D341Med (cell line): Measurements from ENCODE around the gene OSGEPL1.
A peak's percentile ranks its signal among the peaks of the same experiment; 100 is the strongest.
"Not testable (repeated sequence)": the region's sequence is repeated elsewhere in the genome, so short reads cannot be mapped to it uniquely, and the experiment has no call there.

Experiments used
- DNase-seq: peaks from one replicate; pipeline ENCODE4 v3.0.0; 2012; ENCODE audit warnings: low spot score

The OSGEPL1 gene, protein sequence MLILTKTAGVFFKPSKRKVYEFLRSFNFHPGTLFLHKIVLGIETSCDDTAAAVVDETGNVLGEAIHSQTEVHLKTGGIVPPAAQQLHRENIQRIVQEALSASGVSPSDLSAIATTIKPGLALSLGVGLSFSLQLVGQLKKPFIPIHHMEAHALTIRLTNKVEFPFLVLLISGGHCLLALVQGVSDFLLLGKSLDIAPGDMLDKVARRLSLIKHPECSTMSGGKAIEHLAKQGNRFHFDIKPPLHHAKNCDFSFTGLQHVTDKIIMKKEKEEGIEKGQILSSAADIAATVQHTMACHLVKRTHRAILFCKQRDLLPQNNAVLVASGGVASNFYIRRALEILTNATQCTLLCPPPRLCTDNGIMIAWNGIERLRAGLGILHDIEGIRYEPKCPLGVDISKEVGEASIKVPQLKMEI

DNA sequence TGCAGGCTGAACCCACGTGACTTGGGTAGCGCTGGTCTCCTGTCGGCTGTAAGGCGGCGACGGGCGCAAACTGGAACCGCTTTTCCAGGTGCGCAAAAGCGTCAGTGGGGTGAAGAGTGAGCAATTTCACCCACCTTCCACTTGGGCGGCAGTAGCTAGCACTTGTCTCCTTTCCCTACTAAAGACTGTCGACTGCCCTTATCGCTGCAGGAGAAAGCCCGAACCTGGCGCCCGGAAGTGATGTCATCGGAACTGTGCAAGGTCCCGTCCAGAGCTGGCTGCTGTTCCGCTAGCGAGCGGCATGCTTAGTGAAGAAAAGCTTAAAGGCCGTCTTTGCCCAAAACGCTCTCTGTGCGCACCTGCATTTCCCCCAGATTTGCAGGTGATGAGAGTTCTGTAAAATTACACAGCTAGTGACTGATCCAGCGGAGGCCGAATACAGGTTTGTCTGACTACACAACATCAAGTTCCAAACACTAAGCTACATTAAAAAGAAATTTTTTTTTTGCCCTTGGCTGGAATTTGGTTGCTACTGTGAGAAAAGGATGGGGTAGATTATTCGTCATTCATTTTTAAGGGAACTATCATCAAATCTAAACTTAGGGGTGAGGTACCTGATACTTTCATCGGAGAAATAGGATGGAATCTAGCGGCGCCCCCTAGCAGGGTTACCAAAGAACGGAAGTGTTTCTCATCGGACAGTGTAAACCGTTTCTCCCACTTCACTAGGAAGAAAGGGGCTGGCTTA is at the start of gene OSGEPL1:
Gene OSGEPL1 (minus strand): TSS at position 242 of the 748 bp plus-strand sequence. CDS start 1,152 bp downstream, outside the sequence.
- peak; percentile 80 for DNase-seq

- DNase-seq: no peak
These were observed 40.8 kb upstream of the OSGEPL1 start for GRCh38 chr2:189803431-189803830.

- DNase-seq: no peak
These were observed 39.9 kb upstream of the OSGEPL1 start for GRCh38 chr2:189802396-189802912.

DNA sequence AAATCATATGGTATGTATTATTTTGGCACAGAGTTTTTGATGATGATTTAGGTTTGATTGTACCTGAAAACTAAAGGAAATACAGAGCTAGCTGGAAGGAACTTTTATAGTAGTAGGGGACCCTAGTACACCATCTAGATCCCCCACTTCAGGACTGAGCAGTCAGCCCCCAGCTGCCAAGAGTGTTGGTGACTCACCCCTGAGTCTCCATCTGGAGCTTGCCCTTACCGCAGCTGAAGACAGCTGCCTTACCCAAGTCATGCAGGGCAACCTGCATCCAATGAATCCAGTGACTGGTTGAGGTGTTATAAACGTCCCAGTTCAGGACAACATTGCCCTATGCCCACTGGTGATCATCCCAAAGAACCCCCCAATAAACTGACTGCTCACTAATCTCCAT is 36.9 kb upstream of the OSGEPL1 start:
- DNase-seq: no peak

DNA sequence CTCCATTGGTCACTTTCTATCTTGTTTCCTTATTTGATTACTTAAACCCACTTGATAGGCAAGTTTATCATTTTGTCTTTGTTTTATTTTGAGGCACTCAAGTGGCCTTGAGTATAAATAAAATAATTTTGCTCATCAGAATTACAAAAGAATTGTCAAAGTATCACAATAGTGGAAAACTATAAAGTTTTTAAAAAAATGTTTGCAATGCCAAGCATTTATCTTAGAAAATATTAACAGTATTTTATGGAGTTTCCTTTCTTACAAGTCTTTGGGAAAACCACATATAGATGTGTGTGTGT is 36.4 kb upstream of the OSGEPL1 start:
- DNase-seq: no peak

DNA sequence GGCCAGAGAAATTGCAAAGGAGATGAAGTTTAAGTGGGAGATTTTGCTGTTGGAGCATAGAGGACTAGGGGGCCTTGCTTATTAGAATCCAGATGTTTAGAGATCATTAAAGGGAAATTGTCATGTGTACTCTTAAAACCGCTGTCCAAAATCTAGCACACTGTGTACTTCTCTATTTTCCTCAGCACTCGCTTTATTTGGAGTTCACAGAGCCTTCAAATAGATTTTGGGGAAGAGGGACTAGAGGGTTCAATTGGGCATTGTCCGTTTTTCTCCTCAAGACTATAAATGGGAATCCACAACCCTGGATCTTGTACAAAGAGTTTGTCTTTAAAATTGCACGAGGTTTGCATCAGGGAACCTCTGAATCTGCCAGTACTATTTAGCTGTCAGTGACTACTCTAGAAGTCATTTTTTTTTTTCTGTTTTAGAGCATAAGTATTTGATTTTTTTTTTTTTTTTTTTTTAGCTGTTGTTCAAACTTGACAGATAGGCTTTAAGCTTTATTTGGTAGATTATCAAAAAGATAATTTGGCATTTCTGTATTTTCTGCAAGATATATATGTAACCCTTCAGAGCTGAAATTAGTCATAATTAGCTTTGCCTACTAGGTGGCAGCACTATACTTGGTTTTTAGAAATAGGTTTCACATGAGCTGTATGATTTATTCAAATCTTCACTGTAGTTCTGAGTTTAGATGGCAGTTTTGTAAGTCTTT is 35.9 kb upstream of the OSGEPL1 start:
- peak; percentile 26 for DNase-seq

GRCh38 chr2:189797902-189798301 is 35.3 kb upstream of the OSGEPL1 start:
- DNase-seq: no peak

- DNase-seq: no peak
These were observed 31.7 kb upstream of the OSGEPL1 start for GRCh38 chr2:189794310-189794709.

DNA sequence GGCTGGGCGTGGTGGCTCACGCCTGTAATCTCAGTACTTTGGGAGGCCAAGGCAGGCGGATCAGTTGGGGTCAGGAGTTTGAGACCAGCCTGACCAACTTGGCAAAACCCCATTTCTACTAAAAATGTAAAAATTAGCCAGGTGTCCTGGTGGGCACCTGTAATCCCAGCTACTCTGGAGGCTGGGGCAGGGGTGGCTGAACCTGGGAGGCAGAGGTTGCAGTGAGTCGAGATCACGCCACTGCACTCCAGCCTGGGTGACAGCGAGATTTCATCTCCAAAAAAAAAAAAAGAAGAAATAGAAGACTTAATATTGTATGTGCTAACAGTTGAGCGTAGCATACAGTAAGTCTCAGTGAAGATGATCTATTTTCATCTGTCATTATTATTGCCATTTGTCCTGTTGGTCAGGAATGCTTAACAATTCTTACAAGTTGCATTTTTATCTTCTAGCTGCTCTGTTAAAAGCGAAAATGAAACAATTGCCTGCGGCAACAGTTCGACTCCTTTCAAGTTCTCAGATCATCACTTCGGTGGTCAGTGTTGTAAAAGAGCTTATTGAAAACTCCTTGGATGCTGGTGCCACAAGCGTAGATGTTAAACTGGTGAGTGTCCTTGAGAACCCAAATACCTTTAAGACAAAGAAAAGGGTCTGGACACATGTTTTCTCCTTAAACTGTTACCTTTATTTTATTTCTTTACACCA is 28.9 kb upstream of the OSGEPL1 start:
- DNase-seq: no peak

- DNase-seq: peak; percentile 98
These were observed 21.6 kb upstream of the OSGEPL1 start, which contains the start of the genes ORMDL1 and PMS1 for GRCh38 chr2:189783927-189784867. Gene ORMDL1 (minus strand): TSS chr2:189784339. CDS start chr2:189782595, 1,744 bp downstream. Gene PMS1 (plus strand): TSS chr2:189784450. CDS start chr2:189791810, 7,360 bp downstream.

DNA sequence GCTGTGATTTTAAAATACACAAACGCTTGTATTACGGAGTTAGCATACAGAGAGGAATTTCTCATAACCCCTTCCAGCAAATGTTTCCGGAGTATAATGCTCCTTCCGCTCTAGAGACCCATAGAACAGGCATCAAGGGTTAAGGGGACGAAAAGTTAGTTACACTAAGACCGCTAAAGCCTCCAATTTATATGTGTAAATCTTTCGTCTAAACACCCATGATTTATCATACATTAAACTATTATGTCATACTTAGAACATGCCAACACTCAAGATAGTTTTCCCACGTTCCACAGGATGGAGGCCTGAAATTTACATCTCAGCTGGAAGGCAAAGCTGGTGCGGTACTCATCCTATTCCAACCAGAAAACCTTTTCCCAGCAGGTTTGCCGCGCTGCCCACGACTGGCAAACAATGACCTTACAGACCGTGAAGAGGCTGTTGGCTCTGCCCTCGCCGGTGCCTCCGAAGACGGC is 20.9 kb upstream of the OSGEPL1 start:
- peak; percentile 12 for DNase-seq

- DNase-seq: no peak
These were observed 19.7 kb upstream of the OSGEPL1 start for GRCh38 chr2:189782221-189782671.

DNA sequence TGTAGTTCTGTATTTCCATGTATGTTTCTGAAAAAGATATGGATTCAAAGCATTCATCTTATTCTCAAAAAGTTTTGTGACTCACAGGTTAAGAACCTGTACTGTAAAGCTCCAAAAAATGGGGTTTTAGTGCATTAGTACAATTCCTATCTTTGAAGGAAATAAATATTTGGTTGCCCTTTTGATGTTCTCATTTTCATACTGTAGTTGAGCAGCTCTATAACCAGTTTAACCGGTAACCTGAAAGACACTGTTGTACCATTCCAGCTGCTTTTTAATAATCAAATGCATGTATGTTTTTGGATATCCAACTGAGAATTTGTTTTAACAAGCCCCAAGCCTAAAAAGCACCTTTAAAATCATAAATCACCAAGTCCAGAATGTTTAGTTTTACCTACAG is 9.6 kb upstream of the OSGEPL1 start:
- DNase-seq: no peak

DNA sequence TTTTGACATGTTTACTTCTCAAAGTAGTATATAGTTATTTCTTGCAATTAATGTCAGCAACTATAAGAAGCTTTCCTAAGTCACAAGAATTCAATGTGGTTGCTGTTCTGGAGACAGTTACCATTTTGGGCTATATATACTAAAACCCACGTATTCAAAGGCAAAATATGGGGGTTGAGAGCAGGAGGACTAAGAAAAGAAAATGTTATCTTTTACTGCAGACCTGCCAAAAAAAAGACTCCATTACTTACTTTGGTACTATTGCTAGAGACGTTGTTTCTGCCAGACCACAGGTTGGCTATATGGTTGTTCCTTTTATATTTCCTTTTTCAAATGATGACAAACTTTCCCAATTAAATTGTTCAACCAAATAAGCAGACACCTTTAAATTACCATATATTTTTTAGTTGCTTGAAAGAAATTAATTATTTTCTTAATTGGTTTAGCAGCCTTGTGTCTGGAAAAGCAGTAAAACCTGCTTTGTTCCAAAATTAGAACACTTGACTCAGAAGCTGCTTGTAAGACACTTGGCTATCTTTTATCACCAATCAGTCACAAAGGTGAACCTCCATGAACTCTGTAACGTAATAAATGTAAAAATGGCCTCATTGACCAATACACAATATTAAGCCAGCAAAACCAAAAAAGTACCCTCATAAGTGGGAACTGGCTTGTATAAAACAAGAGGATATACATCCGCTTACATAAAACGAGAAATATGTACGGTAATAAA is 8.2 kb upstream of the OSGEPL1 start:
- no peak for DNase-seq

DNA sequence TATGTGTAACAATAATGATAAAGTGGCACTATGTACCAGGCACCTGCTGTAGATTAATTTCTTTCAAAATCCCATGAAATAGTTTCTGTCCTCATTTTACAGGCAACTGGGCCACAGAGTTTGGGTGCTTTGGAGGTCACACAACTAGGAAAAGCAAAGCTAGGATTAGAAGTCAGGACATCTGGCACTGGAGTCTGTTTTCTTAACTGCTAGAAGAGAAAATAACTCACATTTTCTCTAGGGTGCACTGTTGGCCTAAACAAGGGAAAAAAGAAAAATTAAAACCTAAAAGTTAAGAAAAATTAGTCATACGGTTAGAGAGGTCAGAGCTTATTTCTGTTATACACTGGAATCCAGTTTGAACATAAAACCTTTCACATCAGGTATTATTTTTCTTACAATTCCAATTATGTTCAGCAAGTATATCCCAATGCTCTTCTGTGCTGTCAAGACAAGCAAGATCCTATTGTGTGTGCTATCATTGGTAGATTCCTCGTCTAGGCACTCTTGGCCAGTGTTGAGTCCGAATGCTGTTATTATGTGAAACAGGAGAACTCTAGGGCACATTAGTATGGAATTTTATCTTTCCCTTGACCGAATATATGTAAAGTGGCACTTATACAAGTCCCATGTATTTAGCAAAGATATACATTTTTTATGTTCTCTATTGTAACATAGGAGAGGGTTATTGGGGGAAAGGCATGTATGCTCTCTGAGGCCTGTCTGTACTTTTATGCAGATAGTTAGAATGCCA is 1.5 kb upstream of the OSGEPL1 start:
- peak; percentile 22 for DNase-seq

DNA sequence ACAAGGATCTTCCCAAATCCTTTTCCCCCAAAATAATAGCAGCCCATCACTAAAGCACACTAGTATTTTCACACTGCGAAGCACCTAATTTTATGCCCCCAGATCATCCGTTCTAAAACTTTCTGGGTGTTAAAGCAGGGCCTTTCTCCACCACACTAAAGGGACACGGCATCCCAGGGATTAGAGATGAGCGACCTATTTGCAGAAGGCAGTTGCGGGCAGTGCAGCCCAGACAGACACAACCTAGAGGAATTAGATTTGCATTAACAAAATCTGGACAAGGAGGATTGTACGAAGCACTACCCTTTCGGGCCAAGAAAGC is 402 bp downstream of the OSGEPL1 start:
- DNase-seq: no peak

DNA sequence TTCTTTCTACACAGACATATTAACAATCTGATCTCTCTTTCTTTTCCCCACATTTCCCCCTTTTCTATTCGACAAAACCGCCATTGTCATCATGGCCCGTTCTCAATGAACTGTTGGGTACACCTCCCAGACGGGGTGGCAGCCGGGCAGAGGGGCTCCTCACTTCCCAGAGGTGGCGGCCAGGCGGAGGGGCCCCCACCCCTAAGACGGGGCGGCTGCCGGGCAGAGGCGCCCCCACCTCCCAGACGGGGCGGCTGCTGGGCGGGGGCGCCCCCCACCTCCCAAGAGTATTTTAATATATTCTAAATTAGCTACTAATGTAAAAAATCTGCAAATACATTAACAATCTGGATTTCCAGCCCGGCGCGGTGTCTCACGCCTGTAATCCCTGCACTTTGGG is 2.4 kb downstream of the OSGEPL1 start:
- DNase-seq: not testable (repeated sequence)

GRCh38 chr2:189756311-189756952 is 6.2 kb downstream of the OSGEPL1 start:
- no peak for DNase-seq
